GM18873 (cell line): ENCODE measurements around the gene ISY1.
"Not testable (repeated sequence)": the region's sequence is repeated elsewhere in the genome, so short reads cannot be mapped to it uniquely, and the experiment has no call there.

Experiments used
- ATAC-seq: cut with Tn5 transposase; IDR thresholded peaks from one replicate; pipeline ENCODE4 v1.9.1; 2021; ENCODE audit warnings: mild to moderate bottlenecking, moderate library complexity, moderate number of reproducible peaks; ENCODE audit not compliant: unreplicated experiment, low FRiP score

The ISY1 gene

GRCh38 chr3:129173206-129173605 lies 12.3 kb upstream of the ISY1 start:
- no peak for ATAC-seq

DNA sequence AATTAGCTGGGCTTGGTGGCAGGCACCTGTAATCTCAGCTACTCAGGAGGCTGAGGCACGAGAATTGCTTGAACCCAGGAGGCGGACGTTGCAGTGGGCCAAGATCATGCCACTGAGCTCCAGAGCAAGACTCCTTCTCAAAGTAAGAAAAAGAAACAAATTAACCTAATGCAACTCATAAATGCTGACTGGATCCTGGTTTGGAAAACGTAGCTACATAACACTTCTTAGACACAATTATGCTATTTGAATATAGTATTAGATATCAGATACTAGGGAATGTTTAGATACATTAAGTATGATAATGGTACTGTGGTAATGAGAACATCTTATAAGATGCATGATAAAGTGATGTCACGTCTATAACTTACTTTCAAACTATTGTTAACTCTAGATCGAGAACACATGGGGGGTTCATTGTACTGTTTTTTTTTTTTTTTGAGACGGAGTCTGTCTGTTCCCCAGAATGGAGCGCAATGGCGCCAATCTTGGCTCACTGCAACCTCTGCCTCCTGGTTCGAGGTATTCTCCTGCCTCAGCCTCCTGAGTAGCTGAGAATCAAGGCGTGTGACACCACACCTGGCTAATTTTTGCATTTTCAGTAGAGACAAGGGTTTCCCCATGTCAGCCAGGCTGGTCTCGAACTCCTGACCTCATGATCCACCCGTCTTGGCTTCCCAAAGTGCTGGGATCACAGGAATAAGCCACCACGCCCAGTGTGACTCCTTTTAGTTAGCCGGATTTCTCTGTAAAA lies 5.9 kb upstream of the ISY1 start:
- ATAC-seq: no peak

GRCh38 chr3:129165594-129165993 lies 4.7 kb upstream of the ISY1 start:
- not testable (repeated sequence) for ATAC-seq

- ATAC-seq: no peak
Observed at GRCh38 chr3:129164500-129164899, 3.6 kb upstream of the ISY1 start.

DNA sequence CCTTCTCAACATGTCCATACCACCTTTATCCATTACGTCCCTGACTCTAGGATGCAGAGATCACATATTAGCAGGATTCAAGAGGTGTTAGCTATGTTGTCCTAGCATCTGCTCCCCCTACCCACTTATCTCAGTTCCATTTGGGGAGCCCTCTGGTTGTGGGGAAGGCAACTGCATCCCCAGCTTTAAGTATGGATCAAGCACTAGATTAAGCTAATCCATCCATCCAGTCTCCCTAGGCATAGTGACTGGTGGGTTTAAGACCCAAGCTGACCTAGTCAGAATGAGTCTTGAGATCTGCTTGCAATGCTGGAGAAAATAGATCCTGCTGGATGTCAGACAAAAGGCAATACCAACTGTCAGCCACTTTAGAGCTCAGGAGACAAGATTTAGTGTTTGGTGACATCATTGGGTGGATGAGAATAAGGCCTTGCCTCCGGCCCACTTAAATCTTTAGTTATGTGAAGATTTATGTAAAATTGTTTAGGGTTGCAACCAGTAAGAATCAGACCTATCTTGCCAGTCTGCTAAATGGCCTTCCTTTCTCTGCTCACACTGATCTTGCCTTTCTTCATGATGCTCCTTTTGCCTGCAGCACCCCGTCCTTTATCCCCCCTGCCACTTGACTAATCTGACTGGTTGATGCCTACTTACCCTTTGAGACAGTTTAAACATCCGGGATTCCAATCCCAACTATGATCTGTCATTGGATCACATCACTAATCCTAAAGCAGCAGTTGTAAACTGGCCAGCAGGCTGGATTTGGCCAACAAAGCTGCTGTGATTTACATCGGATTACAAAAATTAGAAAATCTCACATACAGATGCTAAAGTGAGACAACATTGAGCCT lies 2.1 kb upstream of the ISY1 start:
- ATAC-seq: no peak

GRCh38 chr3:129161860-129162271 lies 1.0 kb upstream of the ISY1 start:
- ATAC-seq: no peak

GRCh38 chr3:129144786-129145185 lies 16.1 kb downstream of the ISY1 start:
- ATAC-seq: no peak

DNA sequence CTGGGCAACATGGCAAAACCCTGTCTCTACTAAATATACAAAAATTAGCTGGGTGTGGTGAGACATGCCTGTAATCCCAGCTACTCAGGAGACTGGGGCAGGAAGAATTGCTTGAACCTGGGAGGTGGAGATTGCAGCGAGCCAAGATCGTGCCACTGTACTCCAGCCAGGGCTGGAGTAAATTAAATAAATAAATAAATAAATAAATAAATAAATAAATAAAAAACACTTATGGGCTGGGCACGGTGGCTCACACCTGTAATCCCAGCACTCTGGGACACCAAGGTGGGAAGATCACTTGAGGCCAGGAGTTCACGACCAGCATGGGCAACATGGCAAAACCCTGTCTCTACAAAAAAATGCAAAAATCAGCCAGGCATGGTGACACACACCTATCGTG lies 19.9 kb downstream of the ISY1 start:
- ATAC-seq: not testable (repeated sequence)

- ATAC-seq: no peak
Observed at GRCh38 chr3:129139911-129140310, 21.0 kb downstream of the ISY1 start.

- not testable (repeated sequence) for ATAC-seq
Observed at GRCh38 chr3:129136275-129136674, 24.6 kb downstream of the ISY1 start.

DNA sequence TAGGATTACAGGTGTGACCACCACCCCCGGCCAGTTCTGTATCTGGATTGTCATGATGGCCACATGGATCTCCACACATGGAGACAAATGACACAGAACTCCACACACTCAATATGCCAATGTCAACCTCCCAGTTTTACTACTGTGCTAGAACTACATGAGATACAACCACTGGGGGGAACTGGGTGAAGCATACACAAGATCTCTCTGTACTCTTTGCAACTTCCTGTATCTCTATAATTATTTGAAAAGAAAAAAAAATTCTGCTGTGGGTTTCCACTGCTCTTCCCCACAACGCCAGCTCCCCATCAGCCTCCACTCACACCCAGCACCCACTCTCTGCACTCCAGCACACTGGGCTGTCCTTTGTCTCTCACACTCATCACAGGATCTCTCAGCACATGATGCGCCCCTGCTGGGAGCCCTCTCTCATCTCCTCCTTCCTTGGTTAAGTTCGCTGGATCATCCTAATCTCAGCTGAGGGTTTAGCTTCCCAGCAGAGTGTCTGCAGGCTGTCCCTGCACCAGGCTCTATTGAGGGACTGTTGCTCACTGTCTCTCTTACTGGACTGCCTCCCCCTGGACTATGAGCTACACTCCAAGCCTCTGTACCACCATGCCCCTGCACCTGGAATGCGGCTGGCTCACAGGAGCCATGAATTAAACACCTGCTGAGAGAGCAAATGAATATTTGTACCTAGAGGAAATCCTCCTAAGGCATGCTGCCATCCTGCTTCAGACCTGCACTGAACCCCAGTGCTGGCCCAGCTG lies 28.6 kb downstream of the ISY1 start:
- ATAC-seq: no peak

DNA sequence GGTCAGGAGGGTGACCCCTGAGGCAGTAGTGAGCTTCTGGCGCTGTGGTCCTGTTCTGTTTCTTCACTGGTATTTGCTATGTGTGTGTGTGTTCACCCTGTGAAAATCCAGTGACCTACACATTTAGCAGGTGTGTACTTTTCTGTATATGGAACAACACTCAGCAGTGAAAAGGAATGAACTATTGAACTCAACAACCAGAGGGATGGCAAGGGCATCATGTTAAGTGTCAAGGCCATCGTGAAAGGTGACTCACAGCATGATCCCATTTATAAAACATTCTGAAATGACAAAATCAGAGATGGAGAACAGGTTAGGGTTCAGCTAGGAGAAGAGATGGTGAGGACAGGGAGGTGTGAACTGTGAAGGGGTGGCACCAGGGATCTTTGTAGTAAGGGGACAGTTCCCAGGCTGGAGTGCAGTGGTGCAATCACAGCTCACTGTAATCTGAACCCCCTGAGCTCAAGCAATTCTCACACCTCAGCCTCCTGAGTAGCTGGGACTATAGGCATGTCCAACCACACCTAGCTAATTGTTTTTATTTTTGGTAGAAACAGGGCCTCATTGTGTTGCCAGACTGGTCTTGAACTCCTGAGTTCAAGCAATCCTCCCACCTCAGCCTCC lies 29.3 kb downstream of the ISY1 start:
- ATAC-seq: no peak

DNA sequence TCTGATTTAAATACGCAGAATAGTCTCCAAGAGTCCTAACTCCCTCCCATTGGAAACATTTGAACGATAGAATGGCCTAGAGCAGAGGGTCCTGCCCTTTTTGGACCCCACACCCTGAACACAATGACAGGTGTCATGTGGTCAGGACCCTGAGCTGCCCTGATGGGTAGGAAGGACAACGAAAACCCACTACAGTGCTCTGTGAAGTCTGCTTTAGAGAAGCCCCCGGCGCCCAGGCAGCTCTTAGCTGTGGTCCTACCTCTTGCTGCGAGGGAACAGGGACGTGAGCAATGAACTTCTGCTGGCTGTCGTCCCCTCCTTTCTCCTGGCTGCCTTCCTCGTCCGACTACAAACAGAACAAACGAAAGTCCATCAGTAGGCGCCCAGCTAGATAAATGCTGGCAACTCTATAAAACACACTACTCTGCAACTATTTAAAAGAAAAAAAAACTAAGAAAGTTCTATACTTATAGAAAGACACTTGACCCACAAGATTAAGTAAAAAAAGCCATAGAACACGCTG lies 30.5 kb downstream of the ISY1 start:
- no peak for ATAC-seq

DNA sequence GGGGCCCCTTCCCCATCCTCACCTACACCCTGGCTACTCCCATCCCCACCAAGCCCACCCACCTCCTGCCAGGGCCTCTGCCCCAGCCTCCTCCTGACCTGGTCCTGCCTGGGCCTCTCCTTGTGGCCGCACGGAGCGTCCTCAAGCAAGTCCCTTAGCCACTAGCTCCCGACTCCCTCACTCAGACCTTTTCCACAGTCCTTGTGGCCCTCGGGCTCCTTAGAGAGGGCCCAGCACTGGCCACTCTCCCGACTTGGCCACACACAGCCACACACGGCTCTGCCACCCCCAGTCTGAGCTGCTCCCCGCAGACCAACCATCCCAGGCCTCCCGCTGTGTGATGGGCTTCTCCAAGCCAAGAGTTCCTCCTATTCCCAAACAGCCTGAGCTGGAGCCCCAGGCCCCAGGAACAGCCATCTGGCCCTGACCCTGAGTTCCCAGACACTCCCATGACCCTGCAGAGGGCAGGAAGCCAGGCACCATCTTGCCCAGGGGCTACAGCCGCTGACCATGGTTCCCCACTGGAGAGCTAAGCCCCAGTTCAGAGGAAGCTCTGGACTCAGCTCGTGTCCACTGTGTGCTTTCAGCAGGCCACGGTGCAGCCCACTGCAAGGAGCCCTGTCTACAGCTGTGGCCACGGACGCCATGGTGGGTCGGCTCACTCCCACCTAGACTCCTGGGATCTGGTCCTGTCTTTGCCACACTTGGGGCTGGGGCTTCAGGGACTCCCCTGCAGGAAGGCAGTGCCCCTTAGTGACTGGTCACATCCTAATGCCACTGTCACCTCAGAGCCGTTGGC lies 32.3 kb downstream of the ISY1 start:
- ATAC-seq: no peak

- no peak for ATAC-seq
Observed at GRCh38 chr3:129126726-129127280, 34.1 kb downstream of the ISY1 start.

- ATAC-seq: no peak
Observed at GRCh38 chr3:129123314-129124060, 37.4 kb downstream of the ISY1 start.

DNA sequence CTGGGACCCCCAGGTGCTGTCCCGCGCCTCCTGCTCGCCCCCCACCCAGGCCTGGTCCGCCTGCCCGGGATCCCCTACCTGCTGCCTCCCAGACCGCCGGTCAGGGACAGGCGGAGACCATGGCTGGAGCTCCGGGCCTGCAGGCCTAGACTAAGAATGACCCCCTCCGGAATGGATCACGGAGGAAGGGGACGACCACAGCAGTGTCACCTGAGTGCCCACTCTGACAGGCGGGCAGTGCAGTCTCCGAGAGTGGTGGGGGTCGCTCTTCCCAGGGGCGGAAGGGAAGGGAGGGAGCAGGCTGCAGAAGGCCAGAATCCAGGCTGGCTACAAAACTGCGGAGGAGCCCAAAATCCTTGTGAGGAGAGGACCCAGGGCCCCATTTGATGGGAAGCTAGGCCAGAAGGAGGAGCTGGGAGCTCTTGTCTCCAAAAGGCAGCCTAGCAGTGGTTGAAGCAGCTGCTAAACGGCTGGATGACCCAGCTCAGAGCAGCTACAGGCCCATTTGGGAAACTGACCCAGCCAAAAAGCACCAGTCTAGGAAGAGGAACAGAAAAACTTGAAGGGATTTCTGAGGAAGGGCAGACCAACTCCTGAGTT lies 38.4 kb downstream of the ISY1 start:
- ATAC-seq: no peak

GRCh38 chr3:129121792-129122411 lies 39.0 kb downstream of the ISY1 start, which contains the start of gene RAB43:
TSS of gene RAB43 (minus strand) at chr3:129121804. CDS start at chr3:129121489, 315 bp downstream.
- ATAC-seq: no peak
